K562 (cell line): ENCODE measurements around the gene MRPL4. TPM values are rescaled to one million over a fixed set of nuclear protein-coding genes. Genes with fewer than 3 reads are reported as not detected.

Experiments
- DDX20 ChIP-seq: fragments of 450-650 bp; IDR thresholded peaks from 2 replicates; pipeline ENCODE4 v1.6.1; 2016; ENCODE audit warnings: missing genetic modification characterization, low read depth, mild to moderate bottlenecking, missing compliant biosample characterization, moderate library complexity
- EGR1 ChIP-seq: fragments of 450-650 bp; conservative IDR thresholded peaks from 2 replicates; pipeline ENCODE4 v1.6.1; 2017; ENCODE audit warnings: mild to moderate bottlenecking
- HDAC3 ChIP-seq: fragments of 450-650 bp; IDR thresholded peaks from 2 replicates; pipeline ENCODE4 v1.6.1; 2018; ENCODE audit warnings: borderline replicate concordance, mild to moderate bottlenecking, moderate library complexity; ENCODE audit not compliant: partially characterized antibody
- HDAC8 ChIP-seq: fragments of 450-650 bp; IDR thresholded peaks from 2 replicates; pipeline ENCODE4 v1.6.1; 2016; ENCODE audit warnings: mild to moderate bottlenecking, missing genetic modification characterization, moderate library complexity, missing compliant biosample characterization
- JUNB ChIP-seq: fragments of 450-650 bp; formaldehyde crosslinking; conservative IDR thresholded peaks from 2 replicates; pipeline ENCODE4 v1.4.0; 2020; ENCODE audit warnings: mild to moderate bottlenecking
- KLF16 ChIP-seq: IDR thresholded peaks from 2 replicates; pipeline ENCODE4 v1.6.1; 2016; ENCODE audit warnings: antibody characterized with exemption
- MXI1 ChIP-seq: IDR thresholded peaks from 2 replicates; pipeline ENCODE4 v1.6.1; 2011; ENCODE audit warnings: low read depth, mild to moderate bottlenecking, improper control_type of control experiment, low read length
- NFYB ChIP-seq: IDR thresholded peaks from 2 replicates; pipeline ENCODE4 v1.6.1; 2011; ENCODE audit warnings: mild to moderate bottlenecking, moderate library complexity; ENCODE audit not compliant: insufficient read length; ENCODE audit errors: extremely low read depth
- NR0B1 ChIP-seq: fragments of 450-650 bp; IDR thresholded peaks from one replicate; pipeline ENCODE4 v1.6.1; 2018; ENCODE audit warnings: mild to moderate bottlenecking, moderate library complexity; ENCODE audit not compliant: partially characterized antibody
- NUFIP1 ChIP-seq: fragments of 450-650 bp; IDR thresholded peaks from 2 replicates; pipeline ENCODE4 v1.6.1; 2018; ENCODE audit not compliant: partially characterized antibody
- PATZ1 ChIP-seq: fragments of 250-450 bp; sonication (Bioruptor Pico); IDR thresholded peaks from 2 replicates; pipeline ENCODE4 v1.5.0; 2020; ENCODE audit warnings: mild to moderate bottlenecking, borderline replicate concordance
- SAFB ChIP-seq: fragments of 200-400 bp; formaldehyde crosslinking; IDR thresholded peaks from 2 replicates; pipeline ENCODE4 v1.6.1; 2017; ENCODE audit warnings: low read depth, low read length, borderline replicate concordance
- TFAP4 ChIP-seq: sonication (generic); formaldehyde crosslinking; IDR thresholded peaks from 2 replicates; pipeline ENCODE4 v1.8.0; 2022; ENCODE audit warnings: missing genetic modification reagents, mild to moderate bottlenecking, moderate library complexity, borderline replicate concordance
- ZNF165 ChIP-seq: fragments of 250-450 bp; sonication (Bioruptor Pico); IDR thresholded peaks from 2 replicates; pipeline ENCODE4 v1.4.0; 2020; ENCODE audit warnings: borderline replicate concordance
- ZNF407 ChIP-seq: fragments of 450-650 bp; IDR thresholded peaks from 2 replicates; pipeline ENCODE4 v1.6.1; 2016; ENCODE audit warnings: low read depth
- ZNF507 ChIP-seq: conservative IDR thresholded peaks from 2 replicates; pipeline ENCODE4 v1.6.1; 2017; ENCODE audit warnings: missing genetic modification characterization, missing compliant biosample characterization
- polyA plus RNA-seq, 8 experiments: library from polyadenylated mRNA; depleted of rRNA in 4 of 8; stranded (reverse) in 5 of 8; unstranded in 3 of 8; fragments of >200 nt; fragmentation: Nextera tagmentation in 2 of 8; fragmentation: Illumina TruSeq in 1 of 8; extraction: Ambion mirVana in 2 of 8; extraction: Trizol in 1 of 8; gene quantifications; 2 replicates each; pipeline versions ENCODE4 v1.2.1 to v1.2.3, GENCODE V29; 2011 to 2014; ENCODE audit warnings: inconsistent platforms in 1 of 8, missing spikeins in 1 of 8
- total RNA-seq, 7 experiments: library from RNA; depleted of rRNA in 6 of 7; stranded (reverse); fragments of >200 nt in 6 of 7; fragmentation: Illumina TruSeq in 2 of 7; extraction: Trizol in 2 of 7; gene quantifications; 2 replicates each; pipeline versions ENCODE4 v1.2.1 to v1.2.3, GENCODE V29; 2011 to 2021; ENCODE audit warnings: low replicate concordance in 1 of 7

Gene MRPL4
- total and polyA plus RNA-seq, 9 of the 15 experiments (the other 6 are each of a cell fraction or from before 2014, with no cell fraction given): 1.4 to 239 (median 64.9) TPM

GRCh38 chr19:10290876-10291553, 39.0 kb downstream of the MRPL4 start (continued):
- TF ChIP-seq ZNF407: no peak
- no peak for TF ChIP-seq PATZ1
- peak; percentile 95 for TF ChIP-seq SAFB
- TF ChIP-seq TFAP4 (CRISPR knock-in tag): peak; percentile 53
- TF ChIP-seq MXI1: peak; percentile 53; the same call in 1 of the 2 replicates
- TF ChIP-seq HDAC3: no peak
- no peak for TF ChIP-seq DDX20 (tag)
- no peak for TF ChIP-seq NUFIP1
- no peak for TF ChIP-seq EGR1
- no peak for TF ChIP-seq ZNF165 (CRISPR knock-in tag)
- TF ChIP-seq NR0B1: no peak
- no peak for TF ChIP-seq NFYB
- TF ChIP-seq KLF16: no peak
- TF ChIP-seq JUNB (CRISPR knock-in tag): no peak
- TF ChIP-seq HDAC8 (tag): no peak
- no peak for TF ChIP-seq ZNF507 (tag)
